ENCODE measurements around the gene VCPKMT. TPM values are rescaled to one million over a fixed set of nuclear protein-coding genes. Genes with fewer than 3 reads are reported as not detected.

Gene VCPKMT
- total and polyA plus RNA-seq, 4 experiments from 2014 or later = 13.0 to 20.1 (median 15.2) TPM

DNA sequence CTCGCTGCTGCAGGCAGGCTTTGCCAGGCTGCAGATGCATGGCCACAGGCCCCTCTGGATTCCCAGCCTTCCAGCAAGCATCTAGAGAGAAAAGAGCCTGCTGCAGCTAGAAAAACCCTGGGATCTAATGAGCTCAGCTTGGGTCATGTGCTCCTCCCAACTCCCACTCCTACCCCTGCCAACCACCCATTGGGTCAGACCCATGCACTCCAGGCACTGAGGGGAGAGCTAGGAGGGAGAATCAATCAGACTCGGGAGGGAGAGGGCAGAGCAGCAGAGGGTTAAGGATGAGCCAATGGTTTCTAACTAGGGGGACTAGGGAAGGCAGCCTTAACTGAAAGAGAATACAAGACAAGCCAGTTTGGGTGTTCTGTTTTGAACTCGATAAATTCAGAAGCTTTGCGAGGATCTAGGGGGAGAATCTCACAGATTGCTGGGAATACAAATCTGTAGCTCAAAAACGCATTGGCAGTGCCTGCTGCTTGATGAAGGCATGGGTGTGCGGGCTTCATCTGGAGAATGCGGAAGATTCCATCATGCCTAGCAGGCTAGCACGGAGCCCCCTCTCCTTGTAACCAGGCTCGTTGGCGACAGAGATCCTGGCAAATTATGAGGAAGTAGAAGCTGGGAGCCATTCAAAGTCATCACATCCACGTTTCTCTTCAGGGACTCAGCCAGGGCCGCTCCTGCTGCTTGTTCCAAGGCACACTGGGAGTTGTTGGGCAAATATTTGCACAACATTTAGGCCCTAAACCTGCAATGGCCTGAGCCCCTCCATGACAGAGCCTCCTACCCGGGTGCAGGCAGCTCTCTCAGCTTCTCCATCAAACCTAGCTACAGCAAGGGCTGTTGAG, 56.4 kb downstream of the VCPKMT start:
- Histone ChIP-seq H3K9me3 (ENCODE audit: control insufficient read depth in 1 of 2, low read length in 2 of 2) (no peaks in the 10 kb centered on the region), H3K36me3 (ENCODE audit: insufficient read depth, low read length) (no peaks in the 10 kb centered on the region), H3K27ac (ENCODE audit: low read depth, low read length) (peak overlapping the region; percentile 83), H3K4me3 (ENCODE audit: low read length in 2 of 2) (no peak overlapping the region), H3K27me3 (ENCODE audit: insufficient read depth, low read length) (no peaks in the 10 kb centered on the region), H3K4me1 (ENCODE audit: insufficient read depth, low read length) (peaks cover 76% of the 10 kb centered on the region)
- no peaks in the 10 kb centered on the region for H3K36me3 Mint-ChIP-seq
- ChIA-PET CTCF (ENCODE audit: partially characterized antibody) (interaction anchor here (1.0 to 5.8 kb wide), 11 partner anchors 14 to 426 kb away, joined by 3 to 182 read pairs (median 32); partner anchors contain the start of gene NEMF), POLR2A (ENCODE audit: partially characterized antibody) (interaction anchor here (0.8 to 6.6 kb wide), 18 partner anchors 14 to 207 kb away, joined by 3 to 354 read pairs (median 56); partner anchors contain the start of genes ARF6, NEMF and VCPKMT)
- H3K4me1 Mint-ChIP-seq = peaks cover 51 to 88% (median 71%) of the 10 kb centered on the region in 4 donors
- DNase-seq = no peak
- peaks cover 0 to 2% (median 0%) of the 10 kb centered on the region in 8 donors for H3K9me3 Mint-ChIP-seq
- no peaks in the 10 kb centered on the region for H3K27me3 Mint-ChIP-seq
- intact Hi-C loops (cut with micrococcal nuclease) = loop anchor here (1.0 kb wide), 1 partner anchor 43 kb away; no protein-coding TSS in a partner anchor
- H3K27ac Mint-ChIP-seq = peak overlapping the region; percentile 92 to 100 (median 99)
- peak overlapping the region in 3 of 8 donors; percentile 14 to 95 (median 59) for H3K4me3 Mint-ChIP-seq

Other genes starting within 250 kb of the VCPKMT start
- gene ARF6, start 223.5 kb downstream of the VCPKMT start, total RNA-seq = 100 to 1,000 TPM; 116 to 124 TPM
- gene ARF6, start 223.5 kb downstream of the VCPKMT start, polyA plus RNA-seq = 100 to 1,000 TPM; 157 to 164 TPM
- 10 to 100 TPM; 42.1 to 43.4 TPM for gene SOS2, start 115.0 kb upstream of the VCPKMT start, total RNA-seq
- gene SOS2, start 115.0 kb upstream of the VCPKMT start, polyA plus RNA-seq = 10 to 100 TPM in 1 of 2 donors, 1 to 10 TPM in 1; 7.4 to 17.3 TPM
- gene L2HGDH, start 195.7 kb upstream of the VCPKMT start, total RNA-seq = 1 to 10 TPM; 4.9 to 5.5 TPM
- 1 to 10 TPM; 3.0 to 6.1 TPM for gene L2HGDH, start 195.7 kb upstream of the VCPKMT start, polyA plus RNA-seq
- gene DMAC2L, start 195.8 kb upstream of the VCPKMT start, total RNA-seq = 10 to 100 TPM; 15.9 to 19.5 TPM
- 10 to 100 TPM; 14.3 to 18.8 TPM for gene DMAC2L, start 195.8 kb upstream of the VCPKMT start, polyA plus RNA-seq

Measured in CD4-positive, alpha-beta memory T cell (primary cell).